ENCODE measurements around the gene ADGRD1.
"Not testable (repeated sequence)": the region's sequence is repeated elsewhere in the genome, so short reads cannot be mapped to it uniquely, and the experiment has no call there.

The ADGRD1 gene

DNA sequence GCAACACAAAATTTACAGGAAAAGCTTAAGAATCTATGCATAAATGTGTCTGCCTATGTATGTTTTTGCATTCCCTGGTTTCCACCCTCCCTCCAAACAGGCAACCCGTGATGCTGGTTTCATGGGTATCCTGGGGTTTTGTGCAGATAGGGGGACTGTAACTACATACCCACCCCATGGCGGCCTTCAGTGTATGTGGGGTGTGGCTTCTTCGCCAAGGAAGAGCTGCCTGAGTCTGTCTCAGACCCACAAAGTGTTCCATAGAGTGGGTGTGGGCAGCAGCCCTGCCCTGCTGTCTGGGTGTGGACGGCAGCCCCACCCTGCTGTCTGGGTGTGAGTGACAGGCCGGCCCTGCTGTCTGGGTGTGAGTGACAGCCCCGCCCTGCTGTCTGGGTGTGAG, 174.8 kb downstream of the ADGRD1 start:
- Histone ChIP-seq H3K36me3 (ENCODE audit: control insufficient read depth in 1 of 2, insufficient read depth in 2 of 2, low read depth in 1 of 2, low read length in 2 of 2) (no peaks in the 10 kb centered on the region), H3K9ac (ENCODE audit: low read length) (no peak overlapping the region), H3K4ac (ENCODE audit: low read depth in 1 of 2, low read length in 2 of 2) (no peak overlapping the region), H2AFZ (ENCODE audit: low read depth, low read length) (no peak overlapping the region), H3K27me3 (ENCODE audit: control insufficient read depth in 1 of 2, insufficient read depth in 1 of 2, low read length in 2 of 2) (peaks cover 0 to 12% of the 10 kb centered on the region in 2 experiments), H3K9me3 (ENCODE audit: control insufficient read depth, low read length) (no peaks in the 10 kb centered on the region), H2BK5ac (ENCODE audit: low read depth, low read length, poor library complexity, severe bottlenecking) (no peak overlapping the region), H3K18ac (ENCODE audit: low read depth in 1 of 2, low read length in 2 of 2) (no peak overlapping the region), H3K4me3 (ENCODE audit: insufficient read depth in 1 of 2, low read depth in 1 of 2, low read length in 2 of 2) (no peak overlapping the region), H3K4me2 (ENCODE audit: low read length, poor library complexity, severe bottlenecking) (no peak overlapping the region), H3K4me1 (ENCODE audit: control insufficient read depth, insufficient read depth, low read depth, low read length) (peaks cover 4% of the 10 kb centered on the region), H3K14ac (ENCODE audit: low read length in 2 of 2) (no peak overlapping the region), H4K8ac (ENCODE audit: low read length) (no peak overlapping the region), H2BK12ac (ENCODE audit: low read length in 2 of 2) (no peak overlapping the region), H3K79me1 (replicated peaks; ENCODE audit: low read length, poor library complexity, severe bottlenecking) (no peaks in the 10 kb centered on the region), H2AK5ac (ENCODE audit: low read length, severe bottlenecking) (no peak overlapping the region), H3K27ac (ENCODE audit: low read length, poor library complexity, severe bottlenecking) (no peak overlapping the region), H3K23ac (ENCODE audit: low read length in 2 of 2) (no peak overlapping the region), H2BK15ac (ENCODE audit: low read depth, poor library complexity, severe bottlenecking) (no peak overlapping the region), H4K91ac (ENCODE audit: low read length) (no peak overlapping the region), H2BK120ac (ENCODE audit: low read depth, low read length) (no peak overlapping the region)
- 80% methylated on average over 5 of the region's 6 CpGs for WGBS
- no peak for DNase-seq

- H2AFZ ChIP-seq (ENCODE audit: low read depth, low read length); H3K9me3 ChIP-seq (ENCODE audit: control insufficient read depth, low read length); H2BK120ac ChIP-seq (ENCODE audit: low read depth, low read length); H3K27ac ChIP-seq (ENCODE audit: low read length, poor library complexity, severe bottlenecking); DNase-seq; H2BK5ac ChIP-seq (ENCODE audit: low read depth, low read length, poor library complexity, severe bottlenecking); H2BK12ac ChIP-seq (ENCODE audit: low read length in 2 of 2); H3K4me1 ChIP-seq (ENCODE audit: control insufficient read depth, insufficient read depth, low read depth, low read length); H3K23ac ChIP-seq (ENCODE audit: low read length in 2 of 2); H3K36me3 ChIP-seq (ENCODE audit: control insufficient read depth in 1 of 2, insufficient read depth in 2 of 2, low read depth in 1 of 2, low read length in 2 of 2); H3K14ac ChIP-seq (ENCODE audit: low read length in 2 of 2); H3K4ac ChIP-seq (ENCODE audit: low read depth in 1 of 2, low read length in 2 of 2); H3K18ac ChIP-seq (ENCODE audit: low read depth in 1 of 2, low read length in 2 of 2); H2AK5ac ChIP-seq (ENCODE audit: low read length, severe bottlenecking); H3K4me2 ChIP-seq (ENCODE audit: low read length, poor library complexity, severe bottlenecking); H4K8ac ChIP-seq (ENCODE audit: low read length); H2BK15ac ChIP-seq (ENCODE audit: low read depth, poor library complexity, severe bottlenecking); H3K4me3 ChIP-seq (ENCODE audit: insufficient read depth in 1 of 2, low read depth in 1 of 2, low read length in 2 of 2); H3K9ac ChIP-seq (ENCODE audit: low read length); H4K91ac ChIP-seq (ENCODE audit: low read length); H3K79me1 ChIP-seq (replicated peaks; ENCODE audit: low read length, poor library complexity, severe bottlenecking): not testable (repeated sequence)
- peaks cover 0 to 12% of the 10 kb centered on the region in 2 experiments for H3K27me3 ChIP-seq (ENCODE audit: control insufficient read depth in 1 of 2, insufficient read depth in 1 of 2, low read length in 2 of 2)
- WGBS = 88% methylated on average over 20 of the region's 20 CpGs
These were observed 175.4 kb downstream of the ADGRD1 start for GRCh38 chr12:131128966-131129619.

DNA sequence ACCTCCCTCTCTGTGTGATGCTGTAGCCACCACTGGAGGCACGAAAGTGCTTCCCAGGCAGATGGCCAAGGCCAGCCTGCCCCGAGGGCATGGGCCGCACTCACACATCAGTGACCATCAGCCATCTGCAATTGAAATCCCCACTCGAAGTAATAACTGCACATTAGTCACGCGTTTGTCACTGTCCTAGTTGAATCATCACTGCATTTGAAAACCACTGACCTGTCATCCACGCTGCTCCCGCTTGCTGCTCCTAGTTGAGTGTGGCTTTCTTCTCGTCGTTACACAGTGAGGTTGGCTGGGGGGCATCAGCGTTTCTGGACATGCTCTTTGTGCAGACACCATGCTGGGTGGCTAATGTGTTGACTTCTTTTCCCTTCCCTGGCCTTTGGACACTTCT, 176.1 kb downstream of the ADGRD1 start:
- no peak overlapping the region for H2AFZ ChIP-seq (ENCODE audit: low read depth, low read length)
- no peak overlapping the region for H3K27ac ChIP-seq (ENCODE audit: low read length, poor library complexity, severe bottlenecking)
- no peak overlapping the region for H3K4ac ChIP-seq (ENCODE audit: low read depth in 1 of 2, low read length in 2 of 2)
- H2BK15ac ChIP-seq (ENCODE audit: low read depth, poor library complexity, severe bottlenecking) = no peak overlapping the region
- H3K18ac ChIP-seq (ENCODE audit: low read depth in 1 of 2, low read length in 2 of 2) = no peak overlapping the region
- no peak overlapping the region for H4K91ac ChIP-seq (ENCODE audit: low read length)
- no peak overlapping the region for H3K4me3 ChIP-seq (ENCODE audit: insufficient read depth in 1 of 2, low read depth in 1 of 2, low read length in 2 of 2)
- no peak overlapping the region for H2AK5ac ChIP-seq (ENCODE audit: low read length, severe bottlenecking)
- no peak overlapping the region for H2BK120ac ChIP-seq (ENCODE audit: low read depth, low read length)
- H4K8ac ChIP-seq (ENCODE audit: low read length) = no peak overlapping the region
- H3K4me2 ChIP-seq (ENCODE audit: low read length, poor library complexity, severe bottlenecking) = no peak overlapping the region
- H2BK12ac ChIP-seq (ENCODE audit: low read length in 2 of 2) = no peak overlapping the region
- no peaks in the 10 kb centered on the region for H3K79me1 ChIP-seq (replicated peaks; ENCODE audit: low read length, poor library complexity, severe bottlenecking)
- H3K9ac ChIP-seq (ENCODE audit: low read length) = no peak overlapping the region
- peaks cover 0 to 12% of the 10 kb centered on the region in 2 experiments for H3K27me3 ChIP-seq (ENCODE audit: control insufficient read depth in 1 of 2, insufficient read depth in 1 of 2, low read length in 2 of 2)
- no peak overlapping the region for H3K23ac ChIP-seq (ENCODE audit: low read length in 2 of 2)
- H3K36me3 ChIP-seq (ENCODE audit: control insufficient read depth in 1 of 2, insufficient read depth in 2 of 2, low read depth in 1 of 2, low read length in 2 of 2) = no peaks in the 10 kb centered on the region
- peaks cover 4% of the 10 kb centered on the region for H3K4me1 ChIP-seq (ENCODE audit: control insufficient read depth, insufficient read depth, low read depth, low read length)
- DNase-seq = no peak
- H3K9me3 ChIP-seq (ENCODE audit: control insufficient read depth, low read length) = no peaks in the 10 kb centered on the region
- H3K14ac ChIP-seq (ENCODE audit: low read length in 2 of 2) = no peak overlapping the region
- 72% methylated on average over 11 of the region's 11 CpGs for WGBS
- no peak overlapping the region for H2BK5ac ChIP-seq (ENCODE audit: low read depth, low read length, poor library complexity, severe bottlenecking)

DNA sequence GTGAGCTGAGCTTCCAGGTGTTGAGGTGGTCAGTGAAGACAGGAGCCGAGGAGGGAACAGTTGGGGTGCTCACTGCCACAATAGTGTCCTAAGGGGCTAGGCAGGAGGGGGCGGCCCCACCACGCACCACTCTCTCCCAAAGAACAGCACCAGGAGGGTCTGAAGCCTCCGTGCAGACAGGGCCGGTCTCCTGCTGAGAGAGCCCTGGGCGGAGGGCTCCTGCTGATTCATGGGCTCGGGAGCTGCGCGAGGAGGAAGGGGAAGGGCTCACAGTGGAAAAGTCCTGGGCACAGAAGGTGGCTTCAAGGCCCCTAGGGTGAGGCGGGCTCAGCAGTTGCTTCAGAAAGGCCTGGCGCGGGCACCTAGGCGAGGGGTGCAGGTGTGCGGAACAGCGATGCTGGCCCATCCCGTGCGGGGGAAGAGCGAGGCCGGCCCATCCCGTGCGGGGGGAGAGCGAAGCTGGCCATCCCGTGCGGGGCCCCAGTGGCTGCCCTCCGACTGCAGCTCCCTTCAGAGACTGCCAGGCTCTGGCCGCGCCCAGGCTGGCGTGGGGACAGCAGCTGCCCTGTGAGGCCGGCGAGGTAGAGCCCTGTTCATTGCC, 176.7 kb downstream of the ADGRD1 start:
- Histone ChIP-seq H3K36me3 (ENCODE audit: control insufficient read depth in 1 of 2, insufficient read depth in 2 of 2, low read depth in 1 of 2, low read length in 2 of 2) (no peaks in the 10 kb centered on the region), H2BK5ac (ENCODE audit: low read depth, low read length, poor library complexity, severe bottlenecking) (no peak overlapping the region), H3K18ac (ENCODE audit: low read depth in 1 of 2, low read length in 2 of 2) (no peak overlapping the region), H4K8ac (ENCODE audit: low read length) (no peak overlapping the region), H3K27ac (ENCODE audit: low read length, poor library complexity, severe bottlenecking) (no peak overlapping the region), H3K4me1 (ENCODE audit: control insufficient read depth, insufficient read depth, low read depth, low read length) (peaks cover 4% of the 10 kb centered on the region), H2BK120ac (ENCODE audit: low read depth, low read length) (no peak overlapping the region), H4K91ac (ENCODE audit: low read length) (no peak overlapping the region), H2AFZ (ENCODE audit: low read depth, low read length) (no peak overlapping the region), H3K4me2 (ENCODE audit: low read length, poor library complexity, severe bottlenecking) (no peak overlapping the region), H2BK15ac (ENCODE audit: low read depth, poor library complexity, severe bottlenecking) (no peak overlapping the region), H3K4ac (ENCODE audit: low read depth in 1 of 2, low read length in 2 of 2) (no peak overlapping the region), H3K4me3 (ENCODE audit: insufficient read depth in 1 of 2, low read depth in 1 of 2, low read length in 2 of 2) (no peak overlapping the region), H3K79me1 (replicated peaks; ENCODE audit: low read length, poor library complexity, severe bottlenecking) (no peaks in the 10 kb centered on the region), H3K9ac (ENCODE audit: low read length) (no peak overlapping the region), H3K14ac (ENCODE audit: low read length in 2 of 2) (no peak overlapping the region), H3K27me3 (ENCODE audit: control insufficient read depth in 1 of 2, insufficient read depth in 1 of 2, low read length in 2 of 2) (peaks cover 0 to 12% of the 10 kb centered on the region in 2 experiments), H3K23ac (ENCODE audit: low read length in 2 of 2) (no peak overlapping the region), H2BK12ac (ENCODE audit: low read length in 2 of 2) (no peak overlapping the region), H3K9me3 (ENCODE audit: control insufficient read depth, low read length) (no peaks in the 10 kb centered on the region), H2AK5ac (ENCODE audit: low read length, severe bottlenecking) (no peak overlapping the region)
- DNase-seq = no peak
- 87% methylated on average over 28 of the region's 30 CpGs for WGBS
